ENCODE results near the gene WDR18. TPM values are rescaled to one million over a fixed set of nuclear protein-coding genes. Genes with fewer than 3 reads are reported as not detected.
A peak's percentile ranks its signal among the peaks of the same experiment; 100 is the strongest.

WDR18 gene
- polyA plus RNA-seq, 1 of the 3 experiments (the other 2 are of a cell fraction), result 47.9 TPM

- Histone ChIP-seq H3K36me3 (replicated peaks in 1 of 2; ENCODE audit: control insufficient read depth in 1 of 2, insufficient read depth in 2 of 2, low read length in 1 of 2) (peaks cover 10 to 11% of the 10 kb centered on the region in 2 experiments), H3F3A (replicated peaks; ENCODE audit: insufficient read depth) (peaks cover 31% of the 10 kb centered on the region), H3K9me3 (no peaks in the 10 kb centered on the region), H3K9ac (peak overlapping the region; percentile 49), H4K20me1 (ENCODE audit: insufficient read depth) (peaks cover 22% of the 10 kb centered on the region), H2AFZ (ENCODE audit: low read depth) (0 out of 2 replicates have a peak overlapping the region, but pooled peaks have one; percentile 42), H3K27ac (ENCODE audit: low read depth in 2 of 2, low read length in 1 of 2) (no peak overlapping the region; a peak in 1 of 4 replicates), H3K4me2 (peak overlapping the region; percentile 96), H3K27me3 (ENCODE audit: insufficient read depth) (no peaks in the 10 kb centered on the region), H3K79me2 (ENCODE audit: insufficient read depth) (no peaks in the 10 kb centered on the region), H3K4me3 (ENCODE audit: low read depth in 2 of 2, low read length in 1 of 2) (peak overlapping the region; percentile 67 to 87), H3K9me2 (no peaks in the 10 kb centered on the region), H3K4me1 (ENCODE audit: control insufficient read depth in 1 of 2, insufficient read depth in 2 of 2, low read depth in 1 of 2, low read length in 1 of 2) (peaks cover 0 to 31% of the 10 kb centered on the region in 2 experiments; a peak in 2 of 4 replicates)
- CTCF ChIA-PET, result interaction anchor here (0.6 to 1.8 kb wide), 11 partner anchors 12 to 226 kb away, joined by 3 to 6 read pairs (median 3); no protein-coding TSS in a partner anchor
- POLR2A ChIA-PET, result interaction anchor here (0.8 to 1.2 kb wide), 4 partner anchors 10 to 63 kb away, joined by 3 to 4 read pairs (median 4); partner anchors contain the start of gene GPX4
- under 1% methylated on average over 14 of the region's 27 CpGs for WGBS (ENCODE audit: low lambda C conversion rate)
- DNase-seq, result peak; percentile 97
- TF ChIP-seq EZH2phosphoT487 (IDR thresholded peaks at IDR 0.05; ENCODE audit: borderline replicate concordance, low read depth) (no peak), USF1 (IDR thresholded peaks at IDR 0.05; ENCODE audit: borderline replicate concordance, low read depth) (no peak), TCF12 (IDR thresholded peaks at IDR 0.05) (no peak), RXRA (IDR thresholded peaks at IDR 0.05; ENCODE audit: borderline replicate concordance, low read depth) (no peak), RAD21 (IDR thresholded peaks at IDR 0.05; ENCODE audit: low read length) (no peak), ZBTB33 (IDR thresholded peaks at IDR 0.05; ENCODE audit: borderline replicate concordance, low read depth) (no peak), GABPA (IDR thresholded peaks at IDR 0.05; ENCODE audit: low read depth) (no peak), TEAD4 (IDR thresholded peaks at IDR 0.05; ENCODE audit: borderline replicate concordance, insufficient read depth) (no peak), FOXM1 (IDR thresholded peaks at IDR 0.05; ENCODE audit: low read depth) (no peak), CTCF (IDR thresholded peaks at IDR 0.05) (no peak), RCOR1 (IDR thresholded peaks at IDR 0.05; ENCODE audit: low read length) (peak; percentile 17; the same call in 1 of the 2 replicates), NFIC (IDR thresholded peaks at IDR 0.05; ENCODE audit: borderline replicate concordance) (no peak), MAX (IDR thresholded peaks at IDR 0.05; ENCODE audit: low read depth) (no peak), CHD2 (IDR thresholded peaks at IDR 0.05; ENCODE audit: low read length, partially characterized antibody) (peak; percentile 62), IRF3 (IDR thresholded peaks at IDR 0.05; ENCODE audit: low read depth, low read length) (peak; percentile 87), POLR2AphosphoS5 (IDR thresholded peaks at IDR 0.05; ENCODE audit: low read depth, low read length) (no peak), MEF2A (IDR thresholded peaks at IDR 0.05; ENCODE audit: borderline replicate concordance, low read depth) (no peak), SMC3 (IDR thresholded peaks at IDR 0.05; ENCODE audit: low read depth, low read length) (no peak), EP300 (IDR thresholded peaks at IDR 0.05; ENCODE audit: borderline replicate concordance in 1 of 2, low read depth in 1 of 2, low read length in 1 of 2) (no peak), NRF1 (IDR thresholded peaks at IDR 0.05; ENCODE audit: low read depth, low read length) (no peak), MXI1 (IDR thresholded peaks at IDR 0.05; ENCODE audit: low read depth, low read length) (no peak; the same call in 1 of the 2 replicates), GATA2 (CRISPR knock-in tag; IDR thresholded peaks at IDR 0.05) (no peak), ELF1 (IDR thresholded peaks at IDR 0.05) (no peak), SIN3A (IDR thresholded peaks at IDR 0.05; ENCODE audit: borderline replicate concordance, low read depth, low read length) (no peak; the same call in 1 of the 2 replicates), PBX3 (IDR thresholded peaks at IDR 0.05) (peak; percentile 100), FOSL2 (IDR thresholded peaks at IDR 0.05; ENCODE audit: borderline replicate concordance, low read depth) (no peak), FOXJ3 (CRISPR knock-in tag; IDR thresholded peaks at IDR 0.05) (no peak)
Observed at GRCh38 chr19:1040476-1041271, 56.5 kb downstream of the WDR18 start.

Measured in SK-N-SH (cell line).